D341Med (cell line): Measurements from ENCODE around the gene ABCA2.

Source experiments
- DNase-seq: peaks from one replicate; pipeline ENCODE4 v3.0.0; 2012; ENCODE audit warnings: low spot score

The ABCA2 gene

GRCh38 chr9:137030538-137031527 lies 2.8 kb upstream of the ABCA2 start:
- no peak for DNase-seq

GRCh38 chr9:137030006-137030405 lies 2.0 kb upstream of the ABCA2 start:
- no peak for DNase-seq

- peak; percentile 76 for DNase-seq
Observed at GRCh38 chr9:137029058-137029936, 1.3 kb upstream of the ABCA2 start.

GRCh38 chr9:137028263-137029057 lies 423 bp upstream of the ABCA2 start:
- DNase-seq = peak; percentile 95

GRCh38 chr9:137026828-137027227 lies 1.2 kb downstream of the ABCA2 start:
- DNase-seq = no peak

- no peak for DNase-seq
Observed at GRCh38 chr9:137026384-137026783, 1.7 kb downstream of the ABCA2 start.

GRCh38 chr9:137025517-137025966 lies 2.5 kb downstream of the ABCA2 start:
- no peak for DNase-seq

- DNase-seq = no peak
Observed at GRCh38 chr9:137023583-137023991, 4.5 kb downstream of the ABCA2 start.

- DNase-seq = no peak
Observed at GRCh38 chr9:137023157-137023556, 4.9 kb downstream of the ABCA2 start.

GRCh38 chr9:137022662-137023008 lies 5.4 kb downstream of the ABCA2 start:
- DNase-seq = no peak

GRCh38 chr9:137021979-137022661 lies 5.9 kb downstream of the ABCA2 start:
- peak; percentile 73 for DNase-seq

GRCh38 chr9:137021568-137021978 lies 6.5 kb downstream of the ABCA2 start:
- DNase-seq = no peak

- DNase-seq = no peak
Observed at GRCh38 chr9:137020771-137021567, 7.1 kb downstream of the ABCA2 start.

GRCh38 chr9:137019891-137020683 lies 8.0 kb downstream of the ABCA2 start:
- no peak for DNase-seq

GRCh38 chr9:137018761-137019559 lies 9.1 kb downstream of the ABCA2 start:
- no peak for DNase-seq

- DNase-seq = no peak
Observed at GRCh38 chr9:137017791-137018497, 10.1 kb downstream of the ABCA2 start.

GRCh38 chr9:137017071-137017470 lies 11.0 kb downstream of the ABCA2 start:
- DNase-seq = no peak

GRCh38 chr9:137016436-137016835 lies 11.6 kb downstream of the ABCA2 start:
- DNase-seq = no peak
